ENCODE results near the gene F10.

- TF ChIP-seq CTCF (IDR thresholded peaks at IDR 0.05; ENCODE audit: insufficient read depth, low read length, poor library complexity, severe bottlenecking) (no peak), EZH2phosphoT487 (conservative IDR thresholded peaks at IDR 0.05; ENCODE audit: low read length) (no peak)
These were observed 48.7 kb upstream of the F10 start for GRCh38 chr13:113073942-113074341.
